Hematopoietic multipotent progenitor cell treated with erythropoietin and hydrocortisone succinate and interleukin-3 and kit ligand, for 15 days (in vitro differentiated cells): ENCODE measurements around the gene CLEC4F.
A peak's percentile ranks its signal among the peaks of the same experiment; 100 is the strongest.

Experiments
- DNase-seq: peaks from one replicate; pipeline ENCODE4 v3.0.0-alpha.2; 2015; ENCODE audit warnings: low spot score

Gene CLEC4F

GRCh38 chr2:70820499-70820898 is at the start of gene CLEC4F:
TSS of gene CLEC4F (minus strand) at chr2:70820599. CDS start at chr2:70820523, 76 bp downstream.
- DNase-seq: no peak

- no peak for DNase-seq
These were observed 48.6 kb upstream of the CLEC4F start for GRCh38 chr2:70868970-70869369.

GRCh38 chr2:70861777-70862625 is 41.6 kb upstream of the CLEC4F start:
- peak; percentile 65 for DNase-seq

- no peak for DNase-seq
These were observed 35.3 kb upstream of the CLEC4F start for GRCh38 chr2:70855667-70856066.

GRCh38 chr2:70854411-70854810 is 34.0 kb upstream of the CLEC4F start:
- no peak for DNase-seq

- no peak for DNase-seq
These were observed 32.4 kb upstream of the CLEC4F start for GRCh38 chr2:70852824-70853223.

- DNase-seq: no peak
These were observed 31.3 kb upstream of the CLEC4F start for GRCh38 chr2:70851704-70852103.

- DNase-seq: no peak
These were observed 30.5 kb upstream of the CLEC4F start for GRCh38 chr2:70850925-70851324.

GRCh38 chr2:70842401-70842800 is 22.0 kb upstream of the CLEC4F start:
- no peak for DNase-seq

- no peak for DNase-seq
These were observed 17.9 kb upstream of the CLEC4F start for GRCh38 chr2:70837980-70838925.

- DNase-seq: no peak
These were observed 15.2 kb upstream of the CLEC4F start, which contains the start of gene CD207 for GRCh38 chr2:70835643-70836042. TSS of gene CD207 (minus strand) at chr2:70835816. CDS start at chr2:70835776, 40 bp downstream.

GRCh38 chr2:70834881-70835280 is 14.5 kb upstream of the CLEC4F start:
- no peak for DNase-seq

- DNase-seq: no peak
These were observed 13.7 kb upstream of the CLEC4F start for GRCh38 chr2:70834106-70834505.

- no peak for DNase-seq
These were observed 12.8 kb upstream of the CLEC4F start for GRCh38 chr2:70833246-70833645.

- DNase-seq: no peak
These were observed 12.0 kb upstream of the CLEC4F start for GRCh38 chr2:70832386-70832785.

- no peak for DNase-seq
These were observed 11.5 kb upstream of the CLEC4F start for GRCh38 chr2:70831861-70832260.

GRCh38 chr2:70830366-70830765 is 10.0 kb upstream of the CLEC4F start:
- no peak for DNase-seq

GRCh38 chr2:70829916-70830315 is 9.5 kb upstream of the CLEC4F start:
- no peak for DNase-seq

- DNase-seq: no peak
These were observed 8.8 kb upstream of the CLEC4F start for GRCh38 chr2:70828914-70829824.

- DNase-seq: no peak
These were observed 7.7 kb upstream of the CLEC4F start for GRCh38 chr2:70828115-70828514.

GRCh38 chr2:70827388-70827787 is 7.0 kb upstream of the CLEC4F start:
- DNase-seq: no peak
